Body of pancreas (tissue), 4 donors: Measurements from ENCODE around the gene HS3ST5.

Experiments
- CTCF ChIP-seq, 7 experiments: fragments of 450-650 bp in 4 of 7; fragments of 200-600 bp in 3 of 7; sonication (generic) in 3 of 7; IDR thresholded peaks; one replicate each; pipeline ENCODE4 v1.5.1; 2016 to 2019; ENCODE audit warnings: antibody characterized with exemption in 7 of 7
- POLR2A ChIP-seq, 3 donors: fragments of 450-650 bp; IDR thresholded peaks; one replicate each; pipeline ENCODE4 v1.6.1; 2016; ENCODE audit warnings: antibody characterized with exemption in 3 of 3, mild to moderate bottlenecking in 2 of 3

- TF ChIP-seq CTCF (IDR thresholded peaks at IDR 0.05): no peak
- no peak for TF ChIP-seq POLR2A (IDR thresholded peaks at IDR 0.05)
Observed at GRCh38 chr6:114362396-114362795, 19.6 kb upstream of the HS3ST5 start.
